A549 (cell line): Measurements from ENCODE around the gene NR1H4.

Experiments
- CEBPB ChIP-seq, 2 experiments: fragments of >200 bp in 1 of 2; sonication (Bioruptor Twin) in 1 of 2; formaldehyde crosslinking in 1 of 2; IDR thresholded peaks; 2 replicates each; pipeline ENCODE4 v1.6.1; 2012 to 2016
- CTCF ChIP-seq: fragments of >200 bp; sonication (Bioruptor Twin); formaldehyde crosslinking; IDR thresholded peaks from 3 replicates; pipeline ENCODE4 v1.5.1; 2016
- EP300 ChIP-seq, 2 experiments: fragments of >200 bp; sonication (Bioruptor Twin); formaldehyde crosslinking; IDR thresholded peaks; 2 replicates in 1 of 2; 3 replicates in 1 of 2; pipeline ENCODE4 v1.6.1; 2016 to 2017
- GATA3 ChIP-seq: IDR thresholded peaks from 2 replicates; pipeline ENCODE4 v1.6.1; 2012; ENCODE audit warnings: borderline replicate concordance
- JUN ChIP-seq, 2 experiments: fragments of >200 bp; sonication (Bioruptor Twin); formaldehyde crosslinking; IDR thresholded peaks; 2 replicates in 1 of 2; 3 replicates in 1 of 2; pipeline ENCODE4 v1.6.1; 2016 to 2017
- JUNB ChIP-seq: fragments of >200 bp; sonication (Bioruptor Twin); formaldehyde crosslinking; IDR thresholded peaks from 2 replicates; pipeline ENCODE4 v1.6.1; 2016
- KDM5A ChIP-seq: fragments of 200-600 bp; sonication (generic); IDR thresholded peaks from 2 replicates; pipeline ENCODE4 v1.6.1; 2016; ENCODE audit warnings: antibody characterized with exemption, mild to moderate bottlenecking
- MAX ChIP-seq: IDR thresholded peaks from 2 replicates; pipeline ENCODE4 v1.6.1; 2012
- NFE2L2 ChIP-seq: fragments of 150-350 bp; conservative IDR thresholded peaks from 2 replicates; pipeline ENCODE4 v1.6.1; 2014; ENCODE audit warnings: low read length
- POLR2A ChIP-seq: IDR thresholded peaks from 2 replicates; pipeline ENCODE4 v1.6.1; 2012; ENCODE audit warnings: mild to moderate bottlenecking, low read length
- RAD21 ChIP-seq, 2 experiments: fragments of >200 bp in 1 of 2; sonication (Bioruptor Twin) in 1 of 2; formaldehyde crosslinking in 1 of 2; IDR thresholded peaks in 1 of 2; conservative IDR thresholded peaks in 1 of 2; 2 replicates in 1 of 2; 3 replicates in 1 of 2; pipeline ENCODE4 v1.6.1; 2012 to 2018; ENCODE audit warnings: inconsistent platforms in 1 of 2
- RCOR1 ChIP-seq: fragments of 150-350 bp; IDR thresholded peaks from 2 replicates; pipeline ENCODE4 v1.6.1; 2014; ENCODE audit warnings: antibody characterized with exemption, low read length, low read depth
- TF ChIP-seq, protein P1 (sequence below): fragments of 200-600 bp; sonication (generic); IDR thresholded peaks from 2 replicates; pipeline ENCODE4 v1.6.1; 2016; ENCODE audit warnings: antibody characterized with exemption, mild to moderate bottlenecking, moderate library complexity

- TF ChIP-seq POLR2A (no peak), CTCF (no peak), MAX (no peak), JUN (IDR thresholded peaks at IDR 0.05) (no peak), NFE2L2 (no peak), CEBPB (IDR thresholded peaks at IDR 0.05) (no peak), EP300 (IDR thresholded peaks at IDR 0.05) (no peak), JUNB (no peak), RCOR1 (no peak), GATA3 (no peak), KDM5A (no peak), RAD21 (conservative IDR thresholded peaks at IDR 0.05 in 1 of 2, IDR thresholded peaks at IDR 0.05 in 1 of 2) (no peak)
- TF ChIP-seq, protein P1, sequence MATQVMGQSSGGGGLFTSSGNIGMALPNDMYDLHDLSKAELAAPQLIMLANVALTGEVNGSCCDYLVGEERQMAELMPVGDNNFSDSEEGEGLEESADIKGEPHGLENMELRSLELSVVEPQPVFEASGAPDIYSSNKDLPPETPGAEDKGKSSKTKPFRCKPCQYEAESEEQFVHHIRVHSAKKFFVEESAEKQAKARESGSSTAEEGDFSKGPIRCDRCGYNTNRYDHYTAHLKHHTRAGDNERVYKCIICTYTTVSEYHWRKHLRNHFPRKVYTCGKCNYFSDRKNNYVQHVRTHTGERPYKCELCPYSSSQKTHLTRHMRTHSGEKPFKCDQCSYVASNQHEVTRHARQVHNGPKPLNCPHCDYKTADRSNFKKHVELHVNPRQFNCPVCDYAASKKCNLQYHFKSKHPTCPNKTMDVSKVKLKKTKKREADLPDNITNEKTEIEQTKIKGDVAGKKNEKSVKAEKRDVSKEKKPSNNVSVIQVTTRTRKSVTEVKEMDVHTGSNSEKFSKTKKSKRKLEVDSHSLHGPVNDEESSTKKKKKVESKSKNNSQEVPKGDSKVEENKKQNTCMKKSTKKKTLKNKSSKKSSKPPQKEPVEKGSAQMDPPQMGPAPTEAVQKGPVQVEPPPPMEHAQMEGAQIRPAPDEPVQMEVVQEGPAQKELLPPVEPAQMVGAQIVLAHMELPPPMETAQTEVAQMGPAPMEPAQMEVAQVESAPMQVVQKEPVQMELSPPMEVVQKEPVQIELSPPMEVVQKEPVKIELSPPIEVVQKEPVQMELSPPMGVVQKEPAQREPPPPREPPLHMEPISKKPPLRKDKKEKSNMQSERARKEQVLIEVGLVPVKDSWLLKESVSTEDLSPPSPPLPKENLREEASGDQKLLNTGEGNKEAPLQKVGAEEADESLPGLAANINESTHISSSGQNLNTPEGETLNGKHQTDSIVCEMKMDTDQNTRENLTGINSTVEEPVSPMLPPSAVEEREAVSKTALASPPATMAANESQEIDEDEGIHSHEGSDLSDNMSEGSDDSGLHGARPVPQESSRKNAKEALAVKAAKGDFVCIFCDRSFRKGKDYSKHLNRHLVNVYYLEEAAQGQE = no peak
These were observed 54.4 kb downstream of the NR1H4 start for GRCh38 chr12:100528034-100528433.
